B cell (primary cell): ENCODE results near the gene MAD1L1. TPM values are rescaled to one million over a fixed set of nuclear protein-coding genes. Genes with fewer than 3 reads are reported as not detected.

Experiments
- ATAC-seq: fragments of 200-7000 bp; cut with Tn5 transposase; one replicate; pipeline ENCODE4 v1.10.0; 2021; ENCODE audit warnings: low read depth, mild to moderate bottlenecking, moderate number of reproducible peaks, moderate library complexity
- CTCF ChIA-PET: fragments of 350-600 bp; sonication (Branson Sonifier 250); formaldehyde crosslinking; loops from one replicate; lab custom pipeline; 2021; ENCODE audit warnings: antibody characterized with exemption, inconsistent platforms; lab: Charles Lee
- POLR2A ChIA-PET: fragments of 350-600 bp; sonication (Branson Sonifier 250); formaldehyde crosslinking; loops from one replicate; lab custom pipeline; 2021; ENCODE audit warnings: antibody characterized with exemption; lab: Charles Lee
- DNase-seq: peaks from one replicate; pipeline ENCODE4 v3.0.0; 2013
- H2AFZ ChIP-seq: 2 replicates; pipeline ENCODE4 v1.6.1; 2012; ENCODE audit warnings: mild to moderate bottlenecking, low read depth, low read length; ENCODE audit not compliant: insufficient read depth, poor library complexity, severe bottlenecking
- H3K27ac ChIP-seq, 2 donors: 1 replicate in 1 of 2; 2 replicates in 1 of 2; pipeline ENCODE4 v1.5.1; 2012 to 2013; ENCODE audit warnings: low read length in 2 of 2, mild to moderate bottlenecking in 2 of 2, moderate library complexity in 1 of 2
- H3K27me3 ChIP-seq, 4 experiments: fragments of 200-600 bp in 1 of 4; sonication (generic) in 1 of 4; replicated peaks in 1 of 4; 1 replicate in 2 of 4; 2 replicates in 2 of 4; pipeline versions ENCODE4 v1.6.1 to v1.7.0; 2013 to 2016; ENCODE audit warnings: low read length in 3 of 4, mild to moderate bottlenecking in 2 of 4, mixed read lengths in 1 of 4, moderate library complexity in 1 of 4; ENCODE audit not compliant: insufficient read depth in 4 of 4, control insufficient read depth in 3 of 4; ENCODE audit errors: control extremely low read depth in 1 of 4
- H3K36me3 ChIP-seq, 2 experiments: replicated peaks in 1 of 2; 1 replicate in 1 of 2; 2 replicates in 1 of 2; pipeline versions ENCODE4 v1.6.1 to v1.7.1; 2013; ENCODE audit warnings: low read length in 1 of 2; ENCODE audit not compliant: insufficient read depth in 2 of 2, control insufficient read depth in 1 of 2; ENCODE audit errors: control extremely low read depth in 1 of 2, extremely low read depth in 1 of 2
- H3K4me1 ChIP-seq, 2 donors: fragments of 200-600 bp in 1 of 2; sonication (generic) in 1 of 2; 1 replicate in 1 of 2; 2 replicates in 1 of 2; pipeline versions ENCODE4 v1.5.1 to v1.6.1; 2013 to 2017; ENCODE audit warnings: low read length in 2 of 2; ENCODE audit not compliant: control insufficient read depth in 2 of 2, insufficient read depth in 2 of 2
- H3K4me2 ChIP-seq: replicated peaks from 2 replicates; pipeline ENCODE3; 2012; ENCODE audit warnings: mild to moderate bottlenecking, low read depth, low read length; ENCODE audit not compliant: poor library complexity, severe bottlenecking
- H3K4me3 ChIP-seq, 5 experiments: fragments of 200-600 bp in 1 of 5; sonication (generic) in 1 of 5; 1 replicate in 3 of 5; 2 replicates in 2 of 5; pipeline versions ENCODE4 v1.5.1 to v1.7.0; 2011 to 2016; ENCODE audit warnings: low read length in 4 of 5, mild to moderate bottlenecking in 4 of 5, low read depth in 2 of 5, control low read depth in 1 of 5, moderate library complexity in 1 of 5; ENCODE audit not compliant: insufficient read depth in 1 of 5; ENCODE audit errors: control extremely low read depth in 1 of 5, extremely low read depth in 1 of 5
- H3K79me2 ChIP-seq: fragments of 200-600 bp; sonication (generic); one replicate; pipeline ENCODE4 v1.6.0; 2016; ENCODE audit warnings: low read length; ENCODE audit not compliant: control insufficient read depth, insufficient read depth
- H3K9ac ChIP-seq: fragments of 200-600 bp; sonication (generic); 2 replicates; pipeline ENCODE4 v1.6.1; 2017; ENCODE audit warnings: mild to moderate bottlenecking, low read length, moderate library complexity
- H3K9me3 ChIP-seq, 3 donors: one replicate each; pipeline versions ENCODE4 v1.6.1 to v1.7.1; 2013; ENCODE audit warnings: low read length in 2 of 3; ENCODE audit not compliant: control insufficient read depth in 2 of 3, insufficient read depth in 1 of 3; ENCODE audit errors: control extremely low read depth in 1 of 3
- H4K20me1 ChIP-seq: 2 replicates; pipeline ENCODE4 v1.6.0; 2012; ENCODE audit warnings: mild to moderate bottlenecking, low read length; ENCODE audit not compliant: insufficient read depth, control insufficient read depth, poor library complexity, severe bottlenecking
- H3K27ac Mint-ChIP-seq: one replicate; pipeline ENCODE4 v1.8.0; 2021; ENCODE audit warnings: mixed read lengths
- H3K27me3 Mint-ChIP-seq: one replicate; pipeline ENCODE4 v1.8.0; 2021; ENCODE audit warnings: mixed read lengths
- H3K4me1 Mint-ChIP-seq: one replicate; pipeline ENCODE4 v1.8.0; 2021; ENCODE audit warnings: mixed read lengths
- H3K4me3 Mint-ChIP-seq: one replicate; pipeline ENCODE4 v1.8.0; 2021; ENCODE audit warnings: mixed read lengths
- H3K9me3 Mint-ChIP-seq: one replicate; pipeline ENCODE4 v1.8.0; 2022; ENCODE audit warnings: mixed read lengths; ENCODE audit not compliant: insufficient read depth
- EZH2 ChIP-seq: IDR thresholded peaks from 2 replicates; pipeline ENCODE4 v1.6.1; 2012; ENCODE audit warnings: borderline replicate concordance, low read depth, mild to moderate bottlenecking, moderate library complexity, low read length; ENCODE audit not compliant: insufficient read depth, poor library complexity, severe bottlenecking
- WGBS: methylation state at CpG from one replicate; pipeline ENCODE4 v1.1.5; 2013; ENCODE audit warnings: missing lambda C conversion rate; ENCODE audit not compliant: insufficient coverage; 5-methylcytosine and 5-hydroxymethylcytosine counted together
- intact Hi-C: fragments of 100-400 bp; cut with micrococcal nuclease; formaldehyde crosslinking; loops from one replicate; pipeline ENCODE4 v1.10.0; 2022
- polyA plus RNA-seq: library from polyadenylated mRNA; depleted of rRNA; stranded (reverse); fragments of >200 nt; gene quantifications from 2 replicates; pipeline ENCODE4 v1.2.3, GENCODE V29; 2012
- total RNA-seq, 2 donors: library from RNA; stranded (reverse); fragments of 120-200 nt in 1 of 2; gene quantifications; 1 replicate in 1 of 2; 2 replicates in 1 of 2; pipeline versions ENCODE4 v1.2.3 to v1.2.4, GENCODE V29; 2013 to 2022
- TF ChIP-seq, protein P1 (sequence below): fragments of 200-600 bp; IDR thresholded peaks from one replicate; pipeline ENCODE4 v1.8.0; 2022; ENCODE audit warnings: antibody characterized with exemption, mild to moderate bottlenecking

The MAD1L1 gene
- total and polyA plus RNA-seq, 2 donors (not counting 1 experiment from before 2014, with no cell fraction given): 86.7 to 110 TPM

DNA sequence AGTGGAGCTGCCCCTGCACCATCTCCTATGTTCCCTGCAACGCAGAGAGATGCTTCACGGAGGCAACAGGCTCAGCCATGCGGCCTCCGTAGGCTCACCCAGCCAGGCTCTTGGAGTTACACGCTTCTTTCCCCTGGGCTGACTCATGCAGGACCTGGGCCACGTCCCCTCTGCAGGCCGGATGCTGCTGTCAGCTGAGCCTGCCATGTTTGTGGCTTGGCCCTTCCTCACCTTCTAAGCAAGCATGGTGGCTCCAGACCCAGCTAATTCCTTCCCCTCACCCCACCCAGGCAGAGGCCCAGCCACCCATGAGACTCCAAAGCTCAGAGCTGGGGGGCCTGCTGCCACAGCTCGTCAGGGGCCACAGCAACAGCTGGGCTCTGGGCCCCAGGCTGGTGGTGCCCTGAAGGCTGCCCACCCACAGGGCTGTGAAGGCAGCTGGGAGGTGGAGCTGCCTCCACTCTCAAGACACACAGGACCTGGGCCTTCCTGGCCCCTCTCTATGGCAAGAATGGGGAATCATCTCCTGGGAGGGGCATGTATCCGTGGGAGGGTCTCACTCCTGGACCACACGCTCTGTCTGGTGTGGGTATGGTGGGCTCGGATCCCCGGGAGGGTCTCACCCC lies 343.1 kb downstream of the MAD1L1 start:
- ChIA-PET POLR2A (no interaction called here), CTCF (interaction anchor here (1.2 kb wide), 1 partner anchor 458 kb away, joined by 3 read pairs; no protein-coding TSS in a partner anchor)
- no peak overlapping the region for H3K4me2 ChIP-seq
- H3K4me3 Mint-ChIP-seq: no peak overlapping the region
- H3K27ac Mint-ChIP-seq: peak overlapping the region; percentile 37
- TF ChIP-seq, protein P1, sequence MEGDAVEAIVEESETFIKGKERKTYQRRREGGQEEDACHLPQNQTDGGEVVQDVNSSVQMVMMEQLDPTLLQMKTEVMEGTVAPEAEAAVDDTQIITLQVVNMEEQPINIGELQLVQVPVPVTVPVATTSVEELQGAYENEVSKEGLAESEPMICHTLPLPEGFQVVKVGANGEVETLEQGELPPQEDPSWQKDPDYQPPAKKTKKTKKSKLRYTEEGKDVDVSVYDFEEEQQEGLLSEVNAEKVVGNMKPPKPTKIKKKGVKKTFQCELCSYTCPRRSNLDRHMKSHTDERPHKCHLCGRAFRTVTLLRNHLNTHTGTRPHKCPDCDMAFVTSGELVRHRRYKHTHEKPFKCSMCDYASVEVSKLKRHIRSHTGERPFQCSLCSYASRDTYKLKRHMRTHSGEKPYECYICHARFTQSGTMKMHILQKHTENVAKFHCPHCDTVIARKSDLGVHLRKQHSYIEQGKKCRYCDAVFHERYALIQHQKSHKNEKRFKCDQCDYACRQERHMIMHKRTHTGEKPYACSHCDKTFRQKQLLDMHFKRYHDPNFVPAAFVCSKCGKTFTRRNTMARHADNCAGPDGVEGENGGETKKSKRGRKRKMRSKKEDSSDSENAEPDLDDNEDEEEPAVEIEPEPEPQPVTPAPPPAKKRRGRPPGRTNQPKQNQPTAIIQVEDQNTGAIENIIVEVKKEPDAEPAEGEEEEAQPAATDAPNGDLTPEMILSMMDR: no peak
- no peak for TF ChIP-seq EZH2
- H3K4me3 ChIP-seq: no peak overlapping the region
- H3K27me3 ChIP-seq: no peaks in the 10 kb centered on the region
- H3K9me3 ChIP-seq: peaks cover 0 to 7% (median 0%) of the 10 kb centered on the region in 3 donors
- ATAC-seq (no peak), DNase-seq (no peak)
- no peaks in the 10 kb centered on the region for H3K27me3 Mint-ChIP-seq
- H3K4me1 Mint-ChIP-seq: peaks cover 4% of the 10 kb centered on the region
- no peak overlapping the region for H3K9ac ChIP-seq
- H3K36me3 ChIP-seq: peaks cover 1 to 46% of the 10 kb centered on the region in 2 experiments
- no peak overlapping the region for H2AFZ ChIP-seq
- no peak overlapping the region for H3K27ac ChIP-seq
- H3K4me1 ChIP-seq: no peaks in the 10 kb centered on the region
- intact Hi-C loops: no loop called here
- H4K20me1 ChIP-seq: peaks cover 61% of the 10 kb centered on the region
- no peaks in the 10 kb centered on the region for H3K9me3 Mint-ChIP-seq
- 94% methylated on average over 11 of the region's 12 CpGs for WGBS
- peaks cover 29% of the 10 kb centered on the region for H3K79me2 ChIP-seq

DNA sequence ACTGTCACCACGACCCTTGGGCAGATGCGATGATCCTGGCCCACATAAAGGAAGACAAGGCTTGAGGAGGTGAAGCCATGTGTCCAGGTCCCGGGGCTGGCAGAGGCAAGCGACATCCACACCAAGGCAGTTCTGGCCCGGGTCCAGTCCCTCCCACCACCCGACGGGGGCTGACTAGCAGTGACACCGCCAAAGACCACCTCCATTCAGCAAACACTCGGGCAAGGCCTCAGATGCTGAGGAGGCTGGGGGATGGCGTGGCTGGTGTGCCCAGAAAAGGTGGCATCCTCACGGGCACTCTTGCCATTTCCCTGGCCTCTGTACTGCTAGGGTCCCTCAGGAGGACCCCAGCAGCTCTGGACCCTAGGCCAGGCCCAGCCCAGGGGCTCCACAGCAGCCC lies 343.7 kb downstream of the MAD1L1 start:
- Histone ChIP-seq H3K79me2 (peaks cover 31% of the 10 kb centered on the region), H3K9ac (no peak overlapping the region), H3K4me1 (no peaks in the 10 kb centered on the region), H3K27me3 (no peaks in the 10 kb centered on the region), H3K4me2 (no peak overlapping the region), H4K20me1 (peaks cover 66% of the 10 kb centered on the region), H3K36me3 (peaks cover 1 to 40% of the 10 kb centered on the region in 2 experiments), H3K27ac (no peak overlapping the region), H3K4me3 (no peak overlapping the region), H3K9me3 (peaks cover 0 to 7% (median 0%) of the 10 kb centered on the region in 3 donors), H2AFZ (no peak overlapping the region)
- ATAC-seq: no peak
- WGBS: 95% methylated on average over 8 of the region's 11 CpGs
- no peak overlapping the region for H3K4me3 Mint-ChIP-seq
- H3K27me3 Mint-ChIP-seq: no peaks in the 10 kb centered on the region
- H3K4me1 Mint-ChIP-seq: peaks cover 4% of the 10 kb centered on the region
- no peak for DNase-seq
- intact Hi-C loops: no loop called here
- H3K27ac Mint-ChIP-seq: no peak overlapping the region
- no peak for TF ChIP-seq EZH2
- TF ChIP-seq, protein P1: no peak
- ChIA-PET CTCF (interaction anchor here (1.2 kb wide), 1 partner anchor 459 kb away, joined by 3 read pairs; no protein-coding TSS in a partner anchor), POLR2A (no interaction called here)
- H3K9me3 Mint-ChIP-seq: no peaks in the 10 kb centered on the region
